HepG2 (cell line): ENCODE measurements around the gene SLAIN2. TPM values are rescaled to one million over a fixed set of nuclear protein-coding genes. Genes with fewer than 3 reads are reported as not detected.
A peak's percentile ranks its signal among the peaks of the same experiment; 100 is the strongest.

Experiments used
- ATAC-seq: fragments of 200-7000 bp; cut with Tn5 transposase; 3 replicates; pipeline ENCODE4 v1.9.1; 2020; ENCODE audit warnings: mild to moderate bottlenecking, moderate library complexity
- BruUV-seq: library from RNA; stranded (reverse); fragments of 400-500 nt; replicated peaks from 2 replicates; lab custom pipeline; 2021; lab: Mats Ljungman, UMichigan
- CTCF ChIA-PET: fragments of 300-600 bp; formaldehyde crosslinking; extraction: SDS; loops from one replicate; lab custom pipeline; 2021; ENCODE audit warnings: low total read pairs, inconsistent platforms, low intra/inter-chr PET ratio; lab: Yijun Ruan, JAX
- POLR2A ChIA-PET: fragments of 350-600 bp; sonication (Branson Sonifier 250); formaldehyde crosslinking; loops from one replicate; lab custom pipeline; 2020; ENCODE audit warnings: antibody characterized with exemption, inconsistent platforms; lab: Yijun Ruan, JAX
- DNase-seq: peaks from one replicate; pipeline ENCODE4 v3.0.0-alpha.2; 2015; ENCODE audit warnings: low spot score
- FAIRE-seq: peaks from 3 replicates; lab custom pipeline; 2011; peaks lifted over from hg19 to GRCh38; lab: Jason Lieb, UNC
- H2AFZ ChIP-seq: one replicate; pipeline ENCODE4 v1.6.1; 2011; ENCODE audit warnings: low read length, inconsistent platforms
- H3K27ac ChIP-seq: fragments of 300-600 bp; 3 replicates; pipeline ENCODE4 v1.8.0; 2011; ENCODE audit warnings: mixed run types, mild to moderate bottlenecking, mixed read lengths, low read length, inconsistent platforms; ENCODE audit not compliant: insufficient read depth; ENCODE audit errors: extremely low read length
- H3K27me3 ChIP-seq, 2 experiments: fragments of 200-600 bp in 1 of 2; 2 replicates in 1 of 2; 3 replicates in 1 of 2; pipeline versions ENCODE4 v1.6.0 to v1.8.0; 2011; ENCODE audit warnings: low read length in 2 of 2, mild to moderate bottlenecking in 2 of 2, moderate library complexity in 2 of 2, inconsistent platforms in 1 of 2; ENCODE audit not compliant: insufficient read depth in 2 of 2, control insufficient read depth in 1 of 2
- H3K36me3 ChIP-seq, 2 experiments: fragments of 200-600 bp in 1 of 2; replicated peaks in 1 of 2; 2 replicates in 1 of 2; 3 replicates in 1 of 2; pipeline versions ENCODE4 v1.5.1 to v1.8.0; 2011; ENCODE audit warnings: low read length in 2 of 2, inconsistent platforms in 1 of 2; ENCODE audit not compliant: insufficient read depth in 2 of 2, control insufficient read depth in 1 of 2
- H3K4me1 ChIP-seq: 2 replicates; pipeline ENCODE4 v1.5.1; 2012; ENCODE audit warnings: low read length, inconsistent platforms; ENCODE audit not compliant: insufficient read depth
- H3K4me2 ChIP-seq: 2 replicates; pipeline ENCODE4 v1.6.0; 2011; ENCODE audit warnings: low read depth, low read length, inconsistent platforms
- H3K4me3 ChIP-seq, 3 experiments: fragments of 200-600 bp in 1 of 3; sonication (generic), shearing (Covaris generic) in 1 of 3; replicated peaks in 1 of 3; 2 replicates each; pipeline ENCODE4 v1.5.1; 2011 to 2016; ENCODE audit warnings: low read length in 3 of 3, inconsistent platforms in 2 of 3, low read depth in 2 of 3, mild to moderate bottlenecking in 2 of 3, control low read depth in 1 of 3, mixed read lengths in 1 of 3; ENCODE audit not compliant: insufficient read depth in 1 of 3
- H3K79me2 ChIP-seq: one replicate; pipeline ENCODE4 v1.6.1; 2011; ENCODE audit warnings: low read length, inconsistent platforms; ENCODE audit not compliant: insufficient read depth
- H3K9ac ChIP-seq: 2 replicates; pipeline ENCODE4 v1.6.0; 2011; ENCODE audit warnings: mild to moderate bottlenecking, low read depth, low read length, inconsistent platforms; ENCODE audit not compliant: insufficient read depth
- H3K9me3 ChIP-seq: 2 replicates; pipeline ENCODE4 v1.5.1; 2012; ENCODE audit warnings: mild to moderate bottlenecking, low read length
- H4K20me1 ChIP-seq: 2 replicates; pipeline ENCODE4 v1.6.0; 2011; ENCODE audit warnings: inconsistent platforms, mild to moderate bottlenecking, low read length, moderate library complexity; ENCODE audit not compliant: insufficient read depth
- BORCS8-MEF2B ChIP-seq: sonication (generic); formaldehyde crosslinking; IDR thresholded peaks from 2 replicates; pipeline ENCODE4 v1.8.0; 2022; ENCODE audit warnings: mild to moderate bottlenecking, missing genetic modification reagents
- CEBPB ChIP-seq: IDR thresholded peaks from 2 replicates; pipeline ENCODE4 v1.6.1; 2011; ENCODE audit warnings: low read depth, low read length, improper control_type of control experiment, borderline replicate concordance
- PHF5A ChIP-seq: IDR thresholded peaks from one replicate; pipeline ENCODE4 v1.6.1; 2018; ENCODE audit warnings: low read depth, missing genetic modification reagents; ENCODE audit not compliant: unreplicated experiment
- RCOR2 ChIP-seq: IDR thresholded peaks from 2 replicates; pipeline ENCODE4 v1.6.1; 2016; ENCODE audit warnings: missing biosample characterization, missing genetic modification reagents
- TAF1 ChIP-seq: sonication (generic); formaldehyde crosslinking; IDR thresholded peaks from 2 replicates; pipeline ENCODE4 v1.4.0; 2020; ENCODE audit warnings: missing genetic modification reagents
- TP53 ChIP-seq: sonication (generic); formaldehyde crosslinking; conservative IDR thresholded peaks from 2 replicates; pipeline ENCODE4 v1.4.0; 2020; ENCODE audit warnings: missing genetic modification reagents
- YY1 ChIP-seq: IDR thresholded peaks from 2 replicates; pipeline ENCODE4 v1.6.1; 2011; ENCODE audit warnings: low read length, low read depth, moderate library complexity, mild to moderate bottlenecking; ENCODE audit not compliant: insufficient read depth, insufficient replicate concordance
- ZNF224 ChIP-seq: sonication (generic); formaldehyde crosslinking; IDR thresholded peaks from 2 replicates; pipeline ENCODE4 v1.5.0; 2020; ENCODE audit warnings: mild to moderate bottlenecking, missing genetic modification reagents
- ZNF264 ChIP-seq: sonication (generic); formaldehyde crosslinking; IDR thresholded peaks from 2 replicates; pipeline ENCODE4 v1.4.0; 2020; ENCODE audit warnings: missing genetic modification reagents
- ZNF275 ChIP-seq: sonication (generic); formaldehyde crosslinking; IDR thresholded peaks from 2 replicates; pipeline ENCODE4 v1.8.0; 2022; ENCODE audit warnings: missing genetic modification reagents, mild to moderate bottlenecking, inconsistent platforms, borderline replicate concordance
- ZNF354B ChIP-seq: sonication (generic); formaldehyde crosslinking; IDR thresholded peaks from 2 replicates; pipeline ENCODE4 v1.8.0; 2022; ENCODE audit warnings: mild to moderate bottlenecking, missing genetic modification reagents
- ZNF383 ChIP-seq: sonication (generic); formaldehyde crosslinking; IDR thresholded peaks from 2 replicates; pipeline ENCODE4 v1.4.0; 2020; ENCODE audit warnings: missing genetic modification reagents, mild to moderate bottlenecking, borderline replicate concordance
- ZNF605 ChIP-seq: sonication (generic); formaldehyde crosslinking; IDR thresholded peaks from 2 replicates; pipeline ENCODE4 v1.8.0; 2022; ENCODE audit warnings: mild to moderate bottlenecking, missing genetic modification reagents
- ZNF75D ChIP-seq: sonication (generic); formaldehyde crosslinking; IDR thresholded peaks from 2 replicates; pipeline ENCODE4 v1.8.1; 2023; ENCODE audit warnings: missing genetic modification reagents, mild to moderate bottlenecking, borderline replicate concordance
- WGBS: methylation state at CpG from one replicate; pipeline ENCODE4 v1.1.6; 2017; ENCODE audit warnings: low lambda C conversion rate; 5-methylcytosine and 5-hydroxymethylcytosine counted together
- in situ Hi-C: cut with HindIII; loops from 2 replicates; pipeline ENCODE4 v1.10.0; 2017; ENCODE audit warnings: low pct_unique_long_range_greater_than_20kb; ENCODE audit not compliant: extremely low pct_ligation_motif_present
- intact Hi-C: fragments of 100-400 bp; cut with micrococcal nuclease; formaldehyde crosslinking; loops from one replicate; pipeline ENCODE4 v1.10.0; 2022; ENCODE audit not compliant: unreplicated experiment
- polyA plus RNA-seq, 8 experiments: library from polyadenylated mRNA; depleted of rRNA in 3 of 8; stranded (reverse) in 7 of 8; unstranded in 1 of 8; fragments of >200 nt; fragmentation: Illumina TruSeq in 4 of 8; extraction: Trizol in 4 of 8; gene quantifications; 2 replicates each; pipeline versions ENCODE4 v1.2.1 to v1.2.3, GENCODE V29; 2011 to 2016; ENCODE audit warnings: low read depth in 4 of 8, missing spikeins in 1 of 8, mixed read lengths in 1 of 8; ENCODE audit not compliant: insufficient read depth in 1 of 8
- total RNA-seq, 5 experiments: library from RNA; depleted of rRNA; stranded (reverse); fragments of >200 nt; fragmentation: Illumina TruSeq; extraction: Trizol; gene quantifications; 2 replicates each; pipeline ENCODE4 v1.2.3, GENCODE V29; 2016; ENCODE audit warnings: low read depth in 1 of 5
- TF ChIP-seq, protein P1 (sequence below): sonication (generic); formaldehyde crosslinking; IDR thresholded peaks from 2 replicates; pipeline ENCODE4 v1.4.0; 2020; ENCODE audit warnings: low read depth, missing genetic modification reagents

The SLAIN2 gene
- total and polyA plus RNA-seq, 2 of the 13 experiments (the other 11 are each of a cell fraction or from before 2014, with no cell fraction given): 20.7 to 22.5 TPM

DNA sequence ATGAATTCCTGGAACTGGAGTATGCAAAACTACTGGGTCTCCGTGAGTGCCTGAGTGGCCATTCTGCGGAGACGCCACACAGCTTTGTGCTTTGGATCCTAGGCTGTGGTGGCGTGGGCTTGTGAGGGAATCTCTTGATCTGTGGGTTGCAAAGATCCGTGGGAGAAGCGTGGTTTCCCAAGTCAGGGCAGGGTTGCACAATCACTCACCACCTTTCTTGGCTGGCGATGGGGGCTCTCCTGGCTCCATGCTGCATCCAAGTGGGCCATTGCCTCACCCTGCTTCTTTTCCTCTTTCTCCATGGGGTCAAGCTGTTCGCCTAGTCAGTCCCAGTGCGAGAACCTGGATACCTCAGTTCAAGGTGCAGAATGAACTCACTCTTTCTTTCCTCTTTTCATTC, 62.5 kb downstream of the SLAIN2 start:
- ChIA-PET POLR2A (no interaction called here), CTCF (no interaction called here)
- H3K27me3 ChIP-seq: no peaks in the 10 kb centered on the region
- no peaks in the 10 kb centered on the region for H3K79me2 ChIP-seq
- intact Hi-C loops (no loop called here), in situ Hi-C loops (no loop called here)
- 96% methylated on average over 2 of the region's 9 CpGs for WGBS
- H3K27ac ChIP-seq: no peak overlapping the region
- no peak overlapping the region for H2AFZ ChIP-seq
- peaks cover 13% of the 10 kb centered on the region for H3K4me1 ChIP-seq
- H4K20me1 ChIP-seq: no peaks in the 10 kb centered on the region
- H3K36me3 ChIP-seq: peaks cover 0 to 3% of the 10 kb centered on the region in 2 experiments; a peak in 1 of 5 replicates
- H3K9ac ChIP-seq: no peak overlapping the region
- no TSS peak for BruUV-seq
- no peak overlapping the region for H3K4me3 ChIP-seq
- ATAC-seq: no peak
- no peak overlapping the region for H3K4me2 ChIP-seq
- TF ChIP-seq ZNF264 (CRISPR knock-in tag): no peak
- peak; percentile 68; the same call in 1 of the 2 replicates for TF ChIP-seq CEBPB
- H3K9me3 ChIP-seq: no peaks in the 10 kb centered on the region
- FAIRE-seq: no peak
- DNase-seq: no peak

- intact Hi-C loops: no loop called here
- 95% methylated on average over 3 of the region's 3 CpGs for WGBS
- no peak for TF ChIP-seq BORCS8-MEF2B
- no peak for TF ChIP-seq YY1
- TF ChIP-seq RCOR2: no peak
- TF ChIP-seq, protein P1, sequence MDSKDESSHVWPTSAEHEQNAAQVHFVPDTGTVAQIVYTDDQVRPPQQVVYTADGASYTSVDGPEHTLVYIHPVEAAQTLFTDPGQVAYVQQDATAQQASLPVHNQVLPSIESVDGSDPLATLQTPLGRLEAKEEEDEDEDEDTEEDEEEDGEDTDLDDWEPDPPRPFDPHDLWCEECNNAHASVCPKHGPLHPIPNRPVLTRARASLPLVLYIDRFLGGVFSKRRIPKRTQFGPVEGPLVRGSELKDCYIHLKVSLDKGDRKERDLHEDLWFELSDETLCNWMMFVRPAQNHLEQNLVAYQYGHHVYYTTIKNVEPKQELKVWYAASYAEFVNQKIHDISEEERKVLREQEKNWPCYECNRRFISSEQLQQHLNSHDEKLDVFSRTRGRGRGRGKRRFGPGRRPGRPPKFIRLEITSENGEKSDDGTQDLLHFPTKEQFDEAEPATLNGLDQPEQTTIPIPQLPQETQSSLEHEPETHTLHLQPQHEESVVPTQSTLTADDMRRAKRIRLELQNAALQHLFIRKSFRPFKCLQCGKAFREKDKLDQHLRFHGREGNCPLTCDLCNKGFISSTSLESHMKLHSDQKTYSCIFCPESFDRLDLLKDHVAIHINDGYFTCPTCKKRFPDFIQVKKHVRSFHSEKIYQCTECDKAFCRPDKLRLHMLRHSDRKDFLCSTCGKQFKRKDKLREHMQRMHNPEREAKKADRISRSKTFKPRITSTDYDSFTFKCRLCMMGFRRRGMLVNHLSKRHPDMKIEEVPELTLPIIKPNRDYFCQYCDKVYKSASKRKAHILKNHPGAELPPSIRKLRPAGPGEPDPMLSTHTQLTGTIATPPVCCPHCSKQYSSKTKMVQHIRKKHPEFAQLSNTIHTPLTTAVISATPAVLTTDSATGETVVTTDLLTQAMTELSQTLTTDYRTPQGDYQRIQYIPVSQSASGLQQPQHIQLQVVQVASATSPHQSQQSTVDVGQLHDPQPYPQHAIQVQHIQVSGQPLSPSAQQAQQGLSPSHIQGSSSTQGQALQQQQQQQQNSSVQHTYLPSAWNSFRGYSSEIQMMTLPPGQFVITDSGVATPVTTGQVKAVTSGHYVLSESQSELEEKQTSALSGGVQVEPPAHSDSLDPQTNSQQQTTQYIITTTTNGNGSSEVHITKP (CRISPR knock-in tag): no peak
- no peak for TF ChIP-seq ZNF383 (CRISPR knock-in tag)
- TF ChIP-seq ZNF605 (CRISPR knock-in tag): no peak
- TF ChIP-seq PHF5A (CRISPR knock-in tag): no peak
- no peak for TF ChIP-seq ZNF75D
- TF ChIP-seq TAF1 (CRISPR knock-in tag): no peak
- TF ChIP-seq ZNF275 (CRISPR knock-in tag): no peak
- TF ChIP-seq TP53 (CRISPR knock-in tag): no peak
- TF ChIP-seq ZNF224 (CRISPR knock-in tag): no peak
- no peak for TF ChIP-seq ZNF354B (CRISPR knock-in tag)
Measured at GRCh38 chr4:48405924-48406323, 64.6 kb downstream of the SLAIN2 start.

More at GRCh38 chr4:48405924-48406323, 64.6 kb downstream of the SLAIN2 start:
- peaks cover 0 to 8% of the 10 kb centered on the region in 2 experiments; a peak in 2 of 5 replicates for H3K36me3 ChIP-seq
- H3K4me2 ChIP-seq: no peak overlapping the region
- no peak for ATAC-seq
- ChIA-PET POLR2A (interaction anchor here (0.7 kb wide), 1 partner anchor 36 kb away, joined by 3 read pairs; no protein-coding TSS in a partner anchor), CTCF (no interaction called here)
- no peaks in the 10 kb centered on the region for H3K9me3 ChIP-seq
- BruUV-seq: no TSS peak
- no peak overlapping the region for H3K4me3 ChIP-seq
- H3K4me1 ChIP-seq: peaks cover 13% of the 10 kb centered on the region
- H3K9ac ChIP-seq: no peak overlapping the region
- H4K20me1 ChIP-seq: no peaks in the 10 kb centered on the region
- DNase-seq: no peak
- H3K79me2 ChIP-seq: no peaks in the 10 kb centered on the region
- no peaks in the 10 kb centered on the region for H3K27me3 ChIP-seq
- no peak overlapping the region for H2AFZ ChIP-seq
- no peak overlapping the region for H3K27ac ChIP-seq
- in situ Hi-C loops: no loop called here
- FAIRE-seq: no peak
